Measurements from ENCODE around the gene SH2B3.

Gene SH2B3

DNA sequence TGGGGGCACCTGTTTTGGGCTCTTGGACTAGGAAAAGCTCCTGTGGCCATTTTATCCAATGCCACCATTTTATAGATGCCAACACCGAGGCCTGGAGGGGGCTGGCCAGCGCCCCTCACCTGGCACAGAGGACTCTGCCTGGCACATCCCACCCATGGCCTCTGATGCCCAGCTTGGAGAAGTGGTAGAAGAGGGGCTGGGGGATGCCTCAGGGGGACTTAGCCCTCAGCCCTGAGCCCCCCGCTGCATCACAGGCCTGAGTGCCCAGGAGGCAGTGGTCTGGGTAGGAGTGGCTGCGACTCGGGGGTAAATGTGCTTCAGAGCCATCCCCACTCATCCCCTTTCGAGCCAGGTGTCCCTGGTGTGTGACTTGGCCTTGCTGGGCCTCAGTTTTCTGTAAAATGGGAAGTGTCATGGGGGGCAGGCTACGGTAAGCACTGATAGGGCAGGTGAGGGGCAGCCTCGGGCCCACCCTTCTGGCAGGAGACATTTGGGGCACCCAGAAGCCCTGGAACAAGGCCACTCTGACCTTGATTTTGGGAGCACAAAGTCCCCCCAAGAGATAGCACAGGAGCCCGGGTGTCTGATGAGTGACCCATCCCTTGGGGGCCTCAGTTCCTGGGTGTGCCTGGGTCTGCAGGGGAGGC lies 22.5 kb downstream of the SH2B3 start:
- DNase-seq (ENCODE audit: low read depth): no peak

DNA sequence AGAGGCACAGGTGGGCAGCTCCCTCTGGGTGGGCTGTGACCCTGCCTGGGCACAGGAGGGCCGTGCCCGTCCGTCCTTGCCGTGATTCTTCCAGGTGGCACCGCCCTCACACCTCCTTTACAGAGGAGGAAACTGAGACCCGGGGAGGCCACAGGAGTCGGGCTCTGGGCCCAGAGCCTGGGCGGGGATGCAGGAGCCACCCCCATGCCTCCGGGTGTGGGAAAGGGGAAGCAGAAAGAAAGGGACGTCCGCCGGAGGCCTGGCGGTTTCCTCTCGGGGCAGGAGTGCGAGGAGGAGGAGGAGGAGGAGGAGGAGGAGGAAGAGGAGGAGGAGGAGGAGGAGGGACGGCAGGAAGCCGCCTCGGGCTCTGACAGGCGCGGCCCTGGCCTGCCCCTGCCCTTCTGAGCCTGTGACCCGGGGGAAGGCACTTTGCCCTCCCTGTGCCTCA lies 23.0 kb downstream of the SH2B3 start:
- DNase-seq (ENCODE audit: low read depth): no peak

DNA sequence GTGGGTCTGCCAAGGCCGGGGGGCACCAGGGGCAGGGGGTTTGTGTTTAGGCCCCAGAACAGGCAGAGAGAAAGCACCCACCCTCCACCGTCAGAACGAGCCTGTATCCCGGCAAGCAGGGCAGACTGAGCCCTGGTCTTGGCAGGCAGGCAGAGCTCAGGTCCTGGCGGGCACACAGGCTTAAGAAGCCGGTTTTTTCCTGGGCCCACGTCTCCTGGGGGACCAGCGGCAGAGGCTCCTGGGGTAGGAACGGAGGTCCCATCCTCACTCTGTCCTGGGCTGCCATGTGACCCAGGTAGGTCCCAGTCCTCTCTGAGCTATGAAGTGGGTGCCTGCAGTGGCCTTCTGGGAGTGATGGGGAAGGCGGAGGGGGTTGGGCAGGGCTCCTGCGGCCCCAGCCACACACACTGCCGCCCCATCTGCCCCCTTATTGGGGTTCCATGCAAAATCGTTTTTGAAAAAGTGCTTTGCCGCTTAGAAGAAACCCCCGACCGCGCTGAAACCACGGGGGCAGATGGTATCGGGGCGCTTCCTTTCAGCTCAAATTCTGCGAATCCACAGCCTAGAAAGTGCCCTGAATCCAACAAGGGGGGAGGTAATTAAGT lies 24.2 kb downstream of the SH2B3 start:
- peak; percentile 42 for DNase-seq (ENCODE audit: low read depth)

DNA sequence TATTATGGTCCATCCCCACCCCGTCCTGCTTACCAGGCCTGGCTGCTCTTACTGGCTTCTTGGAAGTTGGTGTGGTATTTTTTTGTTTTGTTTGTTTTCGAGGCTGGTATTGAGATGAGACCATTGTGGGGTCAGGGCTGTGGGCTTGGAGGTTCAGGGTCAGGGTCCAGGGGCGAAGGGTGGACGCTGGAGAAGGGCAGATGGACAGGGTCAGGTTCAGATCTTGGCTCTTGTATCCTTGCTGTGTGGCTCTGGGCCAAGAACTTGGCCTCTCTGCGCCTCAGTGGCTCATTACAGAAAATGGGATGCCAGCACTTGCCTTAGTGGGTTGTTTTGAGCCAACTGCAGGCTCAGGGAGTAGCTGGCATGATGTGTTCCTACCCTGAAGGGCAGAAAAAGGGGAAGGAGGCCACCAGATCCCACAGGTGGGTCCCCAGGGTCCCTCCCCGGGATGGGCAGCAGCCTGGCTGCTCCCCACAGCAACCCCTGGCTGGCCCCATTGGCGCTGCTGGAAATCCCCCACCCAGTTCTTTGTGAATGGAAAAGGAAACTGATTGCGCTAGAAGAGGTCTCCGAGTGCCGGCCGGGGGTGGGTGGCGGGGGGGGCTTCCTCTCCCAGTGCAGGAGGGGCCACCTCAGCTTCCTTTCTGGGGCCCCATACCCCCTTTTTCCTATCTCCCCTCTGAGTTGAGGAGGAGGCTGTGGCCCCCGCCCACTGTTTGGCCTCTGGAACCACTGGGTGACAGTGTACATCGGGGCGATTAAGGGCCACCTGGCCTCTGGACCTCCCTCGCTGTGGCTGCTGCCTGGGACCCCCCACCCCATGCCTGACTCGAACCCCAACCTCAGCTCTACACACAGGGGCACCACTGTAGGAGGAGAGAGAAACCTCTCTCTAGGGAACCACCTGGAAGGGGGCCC lies 25.0 kb downstream of the SH2B3 start:
- DNase-seq (ENCODE audit: low read depth): peak; percentile 42

DNA sequence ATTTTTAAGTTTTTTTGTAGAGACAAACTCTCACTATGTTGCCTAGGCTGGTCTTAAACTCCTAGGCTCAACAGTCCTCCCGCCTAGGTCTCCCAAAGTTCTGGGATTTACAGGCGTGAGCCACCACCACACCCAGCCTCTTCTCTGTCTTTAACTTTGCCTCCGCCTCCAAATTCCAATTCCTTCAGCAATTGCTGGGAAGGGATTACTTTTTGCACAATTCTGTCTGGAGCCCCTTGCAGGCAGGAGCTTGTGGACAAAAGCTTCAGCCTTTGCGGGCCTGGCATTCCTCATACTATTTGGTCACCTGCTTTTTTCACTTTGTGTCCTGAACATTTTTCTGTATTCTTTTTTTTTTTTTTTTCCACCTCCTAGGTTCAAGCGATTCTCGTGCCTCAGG lies 26.0 kb downstream of the SH2B3 start:
- no peak for DNase-seq (ENCODE audit: low read depth)

DNA sequence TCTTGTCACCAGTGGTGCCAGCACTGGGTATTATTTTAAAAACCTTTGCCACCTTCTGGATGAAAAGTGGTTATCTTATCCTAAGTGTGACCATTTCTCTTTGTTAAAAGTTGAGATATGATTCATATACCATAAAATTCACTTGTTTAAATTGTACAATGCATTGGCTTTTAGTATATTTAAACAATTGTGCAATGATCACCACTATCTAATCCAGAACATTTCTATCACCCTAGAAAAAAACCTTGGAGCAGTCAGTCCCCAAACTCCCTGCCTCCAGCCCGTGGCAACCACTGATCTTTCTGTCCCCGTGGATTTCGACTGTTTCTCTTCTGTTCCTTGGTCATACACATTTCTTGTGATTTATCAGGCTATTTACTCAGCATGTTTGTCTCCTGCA lies 28.3 kb downstream of the SH2B3 start:
- DNase-seq (ENCODE audit: low read depth): no peak

DNA sequence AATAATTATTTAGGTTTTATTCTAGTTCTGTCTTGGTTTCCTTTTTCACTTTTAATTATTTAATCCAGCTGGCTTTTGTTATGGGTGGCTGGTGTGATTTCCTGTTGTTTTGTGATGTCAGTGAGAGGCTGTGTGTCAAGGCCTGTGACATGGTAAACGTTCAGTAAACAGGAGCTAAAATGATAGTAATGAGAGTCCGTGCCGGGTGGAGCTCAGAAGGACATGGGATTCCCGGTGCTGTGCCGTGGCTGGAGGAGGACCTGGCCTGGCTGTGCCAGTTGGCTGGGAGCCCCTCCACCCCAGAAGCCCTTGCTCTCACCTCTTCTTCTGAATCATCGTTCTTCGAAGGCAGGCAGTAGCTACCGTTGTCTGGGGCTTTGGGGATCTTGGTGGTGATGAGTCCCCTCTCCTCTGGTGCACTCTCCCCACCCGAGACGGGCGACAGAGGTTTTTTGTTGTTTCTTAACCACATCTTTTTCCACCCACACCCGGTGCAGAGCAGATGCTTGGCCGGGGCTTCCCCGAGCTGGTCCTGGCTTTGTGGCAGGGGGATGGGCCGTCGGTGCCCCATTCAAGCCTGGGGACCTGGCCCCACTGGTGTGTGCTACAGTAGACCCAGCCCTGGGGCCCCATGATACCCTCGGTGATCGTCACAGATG lies 29.1 kb downstream of the SH2B3 start:
- peak; percentile 61 for DNase-seq (ENCODE audit: low read depth)

DNA sequence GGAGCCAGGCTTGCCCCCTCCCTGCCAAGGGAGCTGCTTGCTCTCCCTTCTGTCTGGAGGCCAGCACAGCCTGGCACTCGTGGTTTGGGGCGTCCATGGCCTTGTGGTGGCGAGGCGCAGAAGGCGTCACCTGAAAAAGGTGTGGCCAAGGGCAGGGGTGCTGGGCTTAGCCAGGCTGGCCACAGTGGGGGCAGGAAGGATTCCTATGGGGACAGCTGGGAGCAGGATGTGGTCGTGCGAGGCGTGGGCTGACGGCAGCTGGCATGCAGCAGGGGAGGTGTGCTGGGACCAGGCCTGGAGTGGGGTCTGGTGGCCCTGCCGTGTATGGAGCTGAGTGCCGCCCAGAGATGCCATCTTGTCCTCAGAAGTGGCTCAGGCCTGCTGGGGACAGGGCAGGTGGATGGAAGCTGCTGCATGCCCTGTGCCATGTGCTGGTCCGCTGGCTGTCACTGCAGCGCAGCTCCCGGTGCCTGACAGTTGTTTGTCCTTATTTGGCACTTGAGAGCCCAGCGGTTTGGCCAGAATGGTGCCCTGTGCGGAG lies 30.0 kb downstream of the SH2B3 start:
- no peak for DNase-seq (ENCODE audit: low read depth)

DNA sequence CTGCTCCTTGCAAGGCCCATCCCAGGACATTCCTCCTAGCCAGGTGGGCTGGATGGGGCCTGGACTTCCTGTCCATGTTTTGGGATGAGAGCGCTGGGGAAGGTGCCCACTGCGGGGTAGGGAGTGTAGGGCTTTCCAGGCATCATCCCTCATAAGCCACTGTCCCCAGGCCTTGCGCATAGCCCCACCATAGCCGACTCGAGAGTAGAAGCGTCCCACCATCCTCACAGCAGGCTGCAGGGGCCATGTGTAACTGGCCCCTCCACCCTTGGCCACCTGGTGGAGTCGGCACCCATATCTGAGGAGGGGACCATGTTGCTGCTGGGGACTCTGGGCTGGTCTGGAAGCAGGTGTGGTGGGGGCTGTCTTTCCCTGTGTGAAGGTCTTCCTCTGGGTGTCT lies 30.5 kb downstream of the SH2B3 start:
- DNase-seq (ENCODE audit: low read depth): no peak

DNA sequence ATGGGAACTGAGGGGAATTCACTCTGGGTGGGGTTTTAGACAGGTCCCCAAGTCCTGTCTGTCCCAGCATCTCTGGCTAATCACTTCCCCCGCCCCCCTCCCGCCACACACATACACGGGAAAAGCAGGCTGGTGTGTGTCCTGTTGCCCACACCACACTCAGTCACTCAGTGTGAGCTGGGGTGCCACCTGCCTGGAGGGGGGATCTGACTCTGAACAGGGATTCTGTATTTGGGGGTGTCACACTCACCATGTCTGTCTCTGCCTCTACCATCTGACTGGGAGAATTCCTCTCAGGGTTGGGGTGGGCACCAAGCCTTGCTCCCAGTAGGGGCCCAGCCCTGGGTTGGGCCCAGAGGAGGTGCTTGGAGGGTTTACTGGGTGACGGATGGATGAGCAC lies 31.1 kb downstream of the SH2B3 start:
- no peak for DNase-seq (ENCODE audit: low read depth)

DNA sequence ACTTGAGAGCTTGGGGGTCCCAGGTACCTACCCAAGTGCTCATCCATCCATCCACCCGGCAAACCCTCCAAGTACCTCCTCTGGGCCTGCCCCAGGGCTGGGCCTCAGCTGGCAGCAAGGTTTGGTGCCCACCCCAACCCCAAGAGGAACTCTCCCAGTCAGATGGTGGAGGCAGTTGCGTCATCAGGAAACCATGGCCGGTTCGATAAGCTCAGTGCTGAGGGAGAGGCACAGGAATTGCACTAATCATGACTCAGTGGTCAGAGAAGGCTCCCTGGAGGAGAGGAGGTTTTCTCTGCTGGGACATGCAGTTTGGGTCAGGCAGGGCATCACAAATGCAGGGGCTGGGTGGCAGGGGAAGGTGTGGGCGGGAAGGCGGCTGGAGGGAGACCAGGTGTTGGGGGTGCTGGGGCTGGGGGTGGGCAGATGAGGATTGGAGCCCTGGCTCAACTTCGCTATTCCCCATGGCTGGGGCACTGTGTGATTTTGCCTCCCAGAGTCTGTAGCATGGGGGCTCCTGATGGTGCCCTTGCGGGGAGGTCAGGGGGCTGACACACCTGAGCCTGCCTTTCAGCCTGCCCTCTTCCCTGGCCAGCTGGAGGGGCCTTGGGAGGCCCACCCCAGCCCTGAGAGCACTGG lies 32.2 kb downstream of the SH2B3 start:
- DNase-seq (ENCODE audit: low read depth): no peak

DNA sequence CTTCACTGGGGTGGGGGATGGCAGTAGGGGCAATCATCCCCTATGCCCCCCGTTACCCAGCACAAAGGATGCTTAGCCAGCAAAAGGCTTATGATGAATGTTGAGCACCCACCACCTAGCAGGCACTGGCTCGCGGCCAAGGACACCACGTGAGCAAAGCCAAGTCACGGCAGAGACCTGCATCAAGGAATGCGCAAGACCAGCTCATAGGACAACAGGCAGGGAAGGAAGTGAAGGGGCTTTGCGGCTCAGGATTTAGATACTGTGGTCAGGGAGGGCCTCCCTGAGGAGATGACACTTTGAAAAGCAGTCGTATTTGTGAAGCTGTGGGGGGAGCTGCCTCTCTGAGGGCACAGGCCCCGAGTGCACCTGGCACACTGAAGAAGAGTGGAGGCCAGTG lies 32.8 kb downstream of the SH2B3 start:
- peak; percentile 43 for DNase-seq (ENCODE audit: low read depth)

DNA sequence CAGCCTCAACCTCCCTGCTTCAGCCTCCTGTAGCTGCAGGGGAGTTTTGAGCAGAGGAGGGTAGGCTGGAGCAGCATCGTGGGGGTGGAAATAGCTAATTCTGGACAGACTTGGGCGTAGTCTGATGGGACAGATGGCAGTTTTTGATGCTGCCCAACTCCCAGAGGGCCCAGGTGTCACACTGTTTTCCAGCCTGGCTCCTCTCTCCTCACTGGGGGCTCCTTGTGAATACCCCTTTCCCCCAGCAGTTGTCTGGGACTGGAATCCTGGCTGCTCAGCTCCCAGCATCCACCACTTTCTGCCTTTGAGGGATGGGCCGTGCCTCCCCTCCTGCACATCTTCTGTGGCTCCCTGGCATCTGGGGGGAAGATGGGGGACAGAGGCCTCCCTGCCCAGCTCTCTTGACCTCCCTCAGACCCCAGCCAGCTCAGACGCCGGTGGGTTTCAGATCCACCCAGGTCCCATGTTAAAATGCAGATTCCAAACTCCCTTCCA lies 34.0 kb downstream of the SH2B3 start:
- no peak for DNase-seq (ENCODE audit: low read depth)

DNA sequence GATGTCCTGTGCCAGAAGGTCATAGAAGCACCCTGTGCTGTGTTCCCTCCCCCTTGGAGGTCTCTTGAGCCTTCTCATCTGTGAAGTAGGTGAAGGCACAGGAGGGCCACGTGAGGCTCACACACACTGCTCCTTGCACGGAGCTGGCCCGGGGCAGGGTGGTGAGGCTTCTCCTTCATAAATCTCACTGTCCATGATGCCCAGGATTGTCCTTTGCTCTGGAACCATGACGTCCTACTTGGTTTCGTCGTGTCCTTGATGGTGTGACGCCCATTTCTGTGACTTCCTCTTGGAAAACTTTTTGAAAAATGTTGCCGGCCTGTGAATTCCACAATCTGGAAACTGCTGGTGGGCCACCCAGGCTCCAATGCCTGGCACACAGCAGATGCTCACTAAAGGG lies 34.4 kb downstream of the SH2B3 start:
- DNase-seq (ENCODE audit: low read depth): no peak

DNA sequence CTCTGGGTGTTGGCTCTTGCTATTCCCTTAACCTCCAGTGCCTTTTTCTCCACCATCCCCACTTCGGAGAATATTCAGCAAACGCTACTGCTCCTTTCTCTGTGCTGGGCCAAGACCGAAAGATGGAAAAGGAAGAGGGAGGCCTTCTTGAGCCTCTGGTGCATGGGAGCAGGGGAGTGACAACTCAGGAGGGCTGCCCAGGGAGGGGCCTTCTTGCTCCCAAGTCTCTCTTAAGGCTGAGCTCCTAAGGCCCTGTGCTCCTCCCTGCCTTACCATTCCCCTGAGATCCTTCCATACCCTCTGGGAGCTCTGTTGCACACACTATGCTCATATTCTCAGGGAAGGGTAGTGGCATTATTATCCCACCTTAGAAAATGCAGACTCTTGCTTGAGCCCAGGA lies 34.9 kb downstream of the SH2B3 start:
- DNase-seq (ENCODE audit: low read depth): no peak

DNA sequence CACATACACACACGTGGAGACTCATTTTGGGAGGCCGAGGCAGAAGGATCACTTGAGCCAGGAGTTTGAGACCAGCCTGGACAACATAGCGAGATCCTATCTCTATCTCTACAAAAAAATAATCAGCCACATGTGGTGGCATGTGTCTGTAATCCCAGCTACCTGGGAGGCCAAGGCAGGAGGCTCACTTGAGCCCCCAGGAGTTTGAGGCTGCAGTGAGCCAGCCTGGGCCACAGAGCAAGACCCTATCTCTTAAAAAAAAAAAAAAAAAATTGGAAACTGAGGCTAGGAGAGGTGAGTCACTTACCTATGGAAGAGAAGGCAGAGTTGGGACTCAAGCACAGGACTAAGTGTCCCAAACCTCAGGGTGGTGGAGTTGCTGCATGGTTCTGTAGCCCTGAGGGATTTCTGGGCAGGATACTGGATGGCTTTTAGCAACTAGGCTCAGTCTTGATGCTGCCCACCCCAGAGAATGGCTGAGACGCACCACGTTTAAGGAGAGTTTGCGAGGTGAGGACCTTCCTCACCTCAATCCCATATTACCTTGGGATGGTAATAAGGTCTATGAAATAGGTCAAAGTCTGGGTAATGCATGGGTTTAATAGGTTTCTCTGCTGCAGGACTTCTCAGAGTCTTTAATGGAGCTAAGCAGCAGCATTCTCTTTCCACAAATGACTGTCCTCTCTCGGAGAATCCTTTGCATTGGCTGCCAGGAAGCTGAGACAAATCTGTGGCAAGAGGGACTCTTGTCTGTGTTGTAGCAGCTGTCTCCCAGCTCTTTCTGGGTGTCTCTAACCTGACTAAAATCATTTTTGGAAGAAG lies 35.6 kb downstream of the SH2B3 start:
- DNase-seq (ENCODE audit: low read depth): no peak

DNA sequence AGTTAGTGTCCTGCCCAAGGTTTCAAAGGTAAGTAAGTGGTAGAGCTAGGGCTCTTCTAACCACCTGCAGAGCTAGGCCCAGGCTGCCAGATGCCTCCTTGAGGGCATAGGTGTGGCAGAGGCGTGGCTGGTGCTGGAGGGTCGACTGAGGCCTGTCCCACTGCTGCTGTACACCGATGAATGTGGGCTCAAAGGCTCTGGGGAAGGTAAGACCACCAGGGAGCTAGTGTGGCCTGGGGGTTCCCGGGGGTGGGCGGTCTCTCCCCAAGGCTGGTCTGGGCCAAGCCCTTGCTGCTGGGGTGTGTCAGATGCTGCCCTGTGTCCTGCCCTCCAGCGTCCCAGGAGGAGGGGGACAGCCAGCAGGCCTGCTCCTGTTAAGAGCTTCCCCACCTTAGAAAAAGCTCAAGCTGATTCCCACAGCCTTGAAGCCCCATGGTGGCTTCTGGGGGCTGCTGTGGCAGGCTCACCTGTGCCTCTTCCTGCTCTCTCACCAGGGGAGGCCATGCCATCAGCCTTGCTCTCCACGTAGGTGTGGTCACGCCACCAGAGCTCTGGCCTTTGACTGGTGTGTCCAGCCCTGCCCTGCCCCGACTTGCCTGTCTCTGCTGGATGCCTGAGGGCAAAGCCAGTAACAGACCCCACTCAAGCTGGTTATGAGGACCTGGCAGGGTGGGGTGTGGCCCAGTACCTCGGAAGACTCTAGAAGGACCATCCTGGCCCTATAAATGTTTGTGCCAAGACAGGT lies 36.8 kb downstream of the SH2B3 start:
- no peak for DNase-seq (ENCODE audit: low read depth)

DNA sequence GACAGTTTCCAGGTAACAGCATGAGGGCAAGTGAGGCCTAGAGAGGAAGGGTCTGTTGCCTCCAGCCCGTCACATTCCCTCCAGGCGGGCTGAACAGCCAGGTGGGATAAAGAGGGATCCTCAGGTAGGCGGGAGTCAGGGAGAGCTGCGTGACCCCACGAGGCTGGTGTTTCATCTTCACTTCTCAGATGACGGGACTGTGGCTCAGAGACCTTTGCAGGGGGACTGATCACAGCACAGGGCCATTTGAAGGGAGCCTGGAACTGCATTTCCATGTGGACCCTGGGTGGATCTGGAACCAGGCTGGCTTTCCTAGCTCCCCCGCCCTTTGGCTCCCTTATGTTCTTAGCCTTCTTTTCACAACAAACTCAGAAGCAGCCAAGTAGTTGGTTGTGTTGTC lies 37.4 kb downstream of the SH2B3 start:
- DNase-seq (ENCODE audit: low read depth): no peak

DNA sequence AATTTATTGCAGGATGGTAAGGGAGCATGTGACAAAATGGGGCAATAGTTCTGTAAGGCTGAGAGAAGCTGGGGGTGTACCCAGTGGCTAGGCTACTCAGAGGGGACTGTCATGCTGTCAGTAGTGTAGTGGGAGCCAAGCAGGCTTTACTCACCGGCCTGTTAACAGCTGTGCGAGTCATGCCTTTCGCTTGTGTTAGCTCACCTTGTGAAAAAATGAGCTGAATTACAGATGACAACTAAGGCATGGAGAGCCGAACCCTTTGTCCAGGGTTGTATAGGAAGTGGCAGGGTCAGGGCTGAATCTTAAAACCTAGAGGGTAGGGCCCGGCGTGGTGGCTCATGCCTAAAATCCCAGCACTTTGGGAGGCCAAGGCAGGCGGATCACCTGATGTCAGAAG lies 37.9 kb downstream of the SH2B3 start:
- DNase-seq (ENCODE audit: low read depth): no peak

DNA sequence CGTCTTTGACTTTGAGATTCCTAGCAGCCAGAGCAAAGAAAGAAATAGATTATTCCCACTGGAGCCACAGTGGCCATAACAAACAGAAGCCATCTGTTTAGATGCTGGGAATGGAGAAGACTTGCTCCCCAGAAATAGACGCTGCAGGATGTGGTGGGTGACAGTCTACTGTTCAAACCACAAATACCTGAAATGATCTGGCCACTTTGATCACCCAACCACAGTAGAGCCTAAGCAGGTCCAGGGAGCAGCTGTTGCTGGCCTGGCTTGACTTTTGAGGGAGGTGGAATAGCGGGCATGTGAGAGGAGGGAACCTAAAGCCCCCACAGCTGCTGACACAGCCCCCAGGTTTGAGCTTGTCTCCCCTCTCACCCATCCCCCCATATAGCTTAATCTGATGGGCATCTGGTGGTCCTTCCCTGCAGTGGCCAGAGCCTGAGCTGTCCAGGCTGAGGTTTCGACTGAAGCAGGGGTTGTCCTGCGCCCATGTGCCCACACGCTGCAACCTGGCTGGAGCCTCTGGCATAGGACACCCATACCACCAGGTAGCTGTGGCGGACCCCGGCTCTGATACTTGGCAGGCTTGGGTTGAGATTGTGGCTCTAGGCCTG lies 38.7 kb downstream of the SH2B3 start:
- no peak for DNase-seq (ENCODE audit: low read depth)

Measured in stimulated activated CD8-positive, alpha-beta memory T cell treated with anti-CD3 and anti-CD28 coated beads, Interleukin-7, amount 100 ng/mL, for 24 hours (primary cell).